ENCODE measurements around the gene GIMAP6. TPM values are rescaled to one million over a fixed set of nuclear protein-coding genes. Genes with fewer than 3 reads are reported as not detected.
"Not testable (repeated sequence)": the region's sequence is repeated elsewhere in the genome, so short reads cannot be mapped to it uniquely, and the experiment has no call there.

Gene GIMAP6
- total RNA-seq, 1 donor from 2014 or later, result 0.15 TPM

DNA sequence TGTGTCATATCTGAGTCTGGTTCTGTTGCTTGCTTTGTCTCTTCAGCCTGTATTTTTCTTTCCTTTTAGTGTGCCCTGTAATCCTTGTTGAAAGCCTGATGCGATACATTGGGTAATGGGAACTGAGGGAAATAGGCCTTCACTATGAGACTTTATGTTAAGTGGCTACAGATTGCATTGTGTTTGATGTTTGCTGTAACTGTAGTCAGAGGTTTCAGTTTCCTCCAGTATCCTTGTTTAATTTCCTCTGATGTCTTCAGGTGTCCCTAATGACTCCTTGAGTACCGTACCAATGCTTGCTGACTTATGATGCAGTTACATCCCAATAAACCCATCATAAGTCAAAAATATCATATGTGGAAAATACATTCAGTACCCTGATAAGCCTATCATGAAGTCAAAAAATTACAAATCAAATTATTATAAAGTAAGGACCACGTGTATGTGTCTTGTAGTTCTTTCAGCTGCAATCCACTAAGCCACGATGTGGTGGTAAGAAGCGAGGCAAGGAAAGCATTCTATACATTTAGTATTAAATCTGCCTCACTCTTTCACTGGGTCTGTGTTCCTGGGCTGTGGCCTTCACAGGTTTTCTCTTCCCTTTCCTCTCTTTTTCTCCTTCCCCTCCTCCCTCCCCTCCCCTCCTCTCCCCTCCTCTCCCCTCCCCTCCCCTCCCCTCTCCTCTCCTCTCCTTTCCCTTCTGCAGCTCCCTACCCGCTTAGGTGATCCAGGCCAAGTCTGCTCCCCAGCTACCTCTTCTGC is 13.3 kb upstream of the GIMAP6 start:
- no peak for DNase-seq (ENCODE audit: low read depth)

DNA sequence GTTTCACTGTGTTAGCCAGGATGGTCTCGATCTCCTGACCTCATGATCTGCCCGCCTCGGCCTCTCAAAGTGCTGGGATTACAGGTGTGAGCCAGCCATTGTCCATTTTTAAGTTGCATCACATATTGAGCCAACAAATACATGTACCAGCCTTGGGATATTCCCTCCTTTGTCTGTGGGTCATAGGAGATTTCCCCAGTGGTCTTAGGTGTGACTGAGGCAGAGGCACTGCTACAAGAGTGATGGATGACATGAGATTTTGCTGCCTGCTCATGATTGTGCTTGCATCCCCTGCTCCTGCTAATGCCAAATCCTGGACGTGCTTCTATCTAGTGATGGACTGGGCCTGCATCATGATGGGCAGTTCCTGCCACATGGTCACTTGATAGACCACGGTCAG is 10.7 kb upstream of the GIMAP6 start:
- no peak for DNase-seq (ENCODE audit: low read depth)

DNA sequence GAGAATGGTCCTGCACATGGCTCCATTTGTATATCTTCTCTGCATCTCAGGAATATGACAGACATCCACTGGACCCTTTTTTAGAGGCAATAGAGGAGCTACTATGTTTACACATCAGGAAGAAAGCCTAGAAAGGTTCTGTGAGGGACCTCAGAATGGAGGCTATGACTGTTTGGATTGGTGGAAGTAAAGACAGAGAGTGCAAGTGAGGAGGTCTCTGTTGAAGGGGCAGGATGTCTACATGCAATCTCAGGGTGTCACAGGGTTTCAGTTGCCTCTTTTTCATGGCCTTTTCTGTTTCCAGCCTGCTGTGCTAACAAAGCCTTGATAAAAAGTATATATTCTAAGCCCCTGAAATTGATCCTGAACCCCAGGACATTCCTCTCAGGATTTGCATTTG is 9.7 kb upstream of the GIMAP6 start:
- no peak for DNase-seq (ENCODE audit: low read depth)

DNA sequence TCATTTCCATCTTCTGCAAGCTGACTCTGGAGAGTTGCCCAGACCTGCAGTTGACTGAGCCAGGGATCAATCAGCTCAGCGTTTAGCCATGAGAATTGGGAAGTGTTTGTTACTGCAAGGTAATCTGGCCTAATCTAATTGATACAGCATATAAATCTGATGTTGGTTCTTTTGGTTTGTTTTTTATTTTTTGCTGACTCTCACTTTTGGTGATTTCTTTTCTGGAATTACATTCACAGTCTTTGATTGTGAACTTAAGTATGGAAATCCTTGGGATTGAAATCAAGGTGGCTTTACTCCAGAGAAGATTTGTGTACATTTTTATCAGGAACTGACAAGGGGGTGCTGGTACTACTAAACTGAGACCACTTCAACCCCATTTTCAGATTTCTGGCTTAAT is 1.7 kb upstream of the GIMAP6 start:
- DNase-seq (ENCODE audit: low read depth), result no peak

DNA sequence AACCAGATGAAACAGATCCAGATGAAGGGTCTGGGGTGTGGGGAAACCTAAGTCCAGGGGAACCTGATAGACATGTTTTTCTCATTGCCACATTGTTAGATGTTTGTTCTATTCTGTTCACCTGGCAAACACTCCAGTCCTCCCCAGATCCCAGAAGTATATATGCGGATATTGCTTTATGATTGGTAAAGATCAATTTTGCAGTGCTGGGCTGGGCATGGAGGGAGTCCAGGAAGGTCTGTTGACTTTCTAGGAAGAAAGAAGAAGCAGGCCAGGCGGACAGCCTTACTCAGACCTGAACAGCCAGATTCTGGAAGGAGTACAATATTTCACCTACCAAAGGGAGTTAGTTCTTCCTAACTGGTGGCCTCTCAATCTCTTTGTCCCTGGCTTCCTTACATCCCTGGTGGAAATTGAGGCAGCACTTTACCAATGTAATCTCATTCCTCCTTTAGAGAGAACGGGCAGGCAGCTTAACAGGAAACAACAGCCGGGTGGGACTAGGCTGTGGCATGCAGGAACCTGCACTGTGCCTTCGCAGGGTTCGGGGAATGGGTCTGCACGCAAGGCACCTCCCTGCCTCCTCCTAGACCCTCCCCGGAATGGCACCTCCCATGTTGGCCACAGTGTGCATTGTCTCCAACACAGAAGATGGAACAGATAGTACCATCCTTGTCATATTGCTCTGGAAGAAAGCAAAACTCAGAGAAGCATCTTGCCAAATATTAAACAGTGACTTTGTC is 930 bp downstream of the GIMAP6 start:
- no peak for DNase-seq (ENCODE audit: low read depth)

DNA sequence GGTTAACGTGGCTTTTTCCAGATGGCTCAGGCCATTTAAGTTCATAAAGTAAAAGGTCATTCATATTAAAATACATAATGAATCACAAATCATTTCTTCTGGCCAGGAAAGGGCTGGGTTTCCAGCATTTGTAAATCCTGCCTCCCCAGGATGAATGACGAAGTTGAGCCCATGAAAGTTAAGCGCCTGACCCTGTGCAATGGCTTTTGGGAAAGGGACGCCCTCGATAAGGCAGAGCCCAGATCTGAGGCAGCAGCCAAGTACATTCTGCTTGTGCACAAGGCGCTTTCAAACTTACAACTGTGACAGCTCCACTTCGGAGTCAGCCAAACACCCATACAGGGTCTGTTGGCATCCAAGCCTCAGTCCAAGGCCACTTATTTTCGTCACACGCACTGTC is 2.8 kb downstream of the GIMAP6 start:
- no peak for DNase-seq (ENCODE audit: low read depth)

DNA sequence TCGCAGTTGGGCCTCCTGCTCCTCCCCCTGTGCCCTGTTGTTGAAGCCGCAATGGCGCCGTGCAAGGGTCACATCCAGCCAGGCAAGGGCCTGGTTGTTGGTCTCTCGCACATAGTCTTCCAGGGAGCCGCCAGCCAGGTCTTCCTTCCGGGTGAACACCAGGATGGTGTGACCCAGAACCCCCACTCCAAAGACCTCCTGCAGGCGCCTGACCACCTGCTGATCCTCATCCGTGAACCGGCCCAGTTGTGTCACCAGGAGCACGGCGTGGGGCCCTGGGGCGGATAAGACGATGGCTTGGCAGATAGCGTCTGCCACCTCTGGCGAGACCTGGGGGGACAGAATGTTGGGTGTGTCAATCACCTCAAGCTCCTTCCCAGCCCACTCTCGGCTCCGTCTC is 4.2 kb downstream of the GIMAP6 start:
- DNase-seq (ENCODE audit: low read depth), result no peak

DNA sequence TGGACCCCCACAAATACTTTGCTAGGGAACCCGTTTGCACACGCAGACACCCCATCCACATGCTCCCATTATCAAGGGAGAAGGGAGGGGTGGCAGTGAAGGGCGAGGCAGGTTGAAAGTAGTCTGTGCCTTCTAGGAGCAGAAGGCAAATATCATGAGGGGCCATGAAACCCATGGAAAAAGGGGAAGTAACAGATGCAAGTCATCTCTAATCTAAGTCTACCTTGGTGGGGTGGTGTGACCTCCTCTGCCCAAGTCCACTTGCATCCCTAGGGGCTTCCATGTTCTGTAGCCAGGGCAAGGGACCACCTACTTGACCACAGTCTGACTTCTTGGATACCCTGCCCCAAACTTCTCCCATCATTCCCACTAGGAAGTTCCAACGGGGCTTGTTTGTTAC is 5.5 kb downstream of the GIMAP6 start:
- no peak for DNase-seq (ENCODE audit: low read depth)

DNA sequence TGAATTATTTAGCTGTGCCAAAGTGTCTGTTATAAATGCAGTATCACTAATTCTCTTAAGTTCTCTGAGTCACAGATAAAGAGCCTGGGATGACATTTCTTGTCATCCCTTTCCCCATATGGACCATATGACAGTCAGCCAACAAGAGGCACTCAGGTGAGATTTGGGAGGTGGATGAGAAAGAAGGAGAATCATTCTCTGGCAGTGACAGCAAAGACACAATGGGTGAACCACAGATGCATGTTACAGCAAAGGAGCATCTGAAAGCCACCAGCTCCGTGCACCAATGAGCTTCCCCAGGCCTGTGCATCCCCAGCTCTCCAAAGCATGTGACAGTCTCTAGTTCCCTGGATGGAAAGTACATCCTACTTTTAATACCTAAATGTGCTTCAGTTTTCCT is 10.8 kb downstream of the GIMAP6 start:
- DNase-seq (ENCODE audit: low read depth), result no peak

DNA sequence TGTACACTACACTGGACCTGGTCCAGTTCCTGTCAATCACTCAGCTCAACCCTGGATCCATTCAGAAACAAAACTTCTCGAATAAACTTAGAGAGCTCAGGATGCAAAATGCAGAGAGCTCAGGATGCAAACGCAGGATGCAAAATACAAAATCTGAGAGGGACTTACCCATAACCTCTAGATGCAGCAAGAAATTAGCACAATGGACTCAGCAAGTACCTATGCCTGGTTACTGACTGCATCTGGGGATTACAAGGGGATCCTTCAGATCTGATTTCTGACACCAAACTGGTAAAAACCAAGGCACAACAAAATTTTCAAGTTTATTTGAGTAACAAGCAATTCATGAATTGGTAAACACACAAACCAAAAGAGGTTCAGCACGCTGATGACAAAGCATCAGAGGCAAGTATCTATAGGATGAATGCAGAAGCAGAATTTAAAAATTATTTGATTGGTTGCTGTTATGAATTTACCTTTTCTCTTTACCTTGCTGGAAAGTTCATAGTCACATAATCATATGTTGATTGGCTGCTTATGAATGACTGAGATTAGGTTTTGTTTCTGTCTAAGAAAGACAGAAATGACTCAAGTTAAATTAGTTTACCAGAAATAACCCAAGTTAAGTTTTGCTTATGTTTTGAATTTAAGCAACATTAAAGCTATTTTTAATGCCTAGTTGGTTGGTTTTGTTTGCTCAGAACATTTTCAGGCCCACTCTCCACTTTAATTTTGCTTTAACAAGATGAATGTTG is 11.4 kb downstream of the GIMAP6 start:
- no peak for DNase-seq (ENCODE audit: low read depth)

DNA sequence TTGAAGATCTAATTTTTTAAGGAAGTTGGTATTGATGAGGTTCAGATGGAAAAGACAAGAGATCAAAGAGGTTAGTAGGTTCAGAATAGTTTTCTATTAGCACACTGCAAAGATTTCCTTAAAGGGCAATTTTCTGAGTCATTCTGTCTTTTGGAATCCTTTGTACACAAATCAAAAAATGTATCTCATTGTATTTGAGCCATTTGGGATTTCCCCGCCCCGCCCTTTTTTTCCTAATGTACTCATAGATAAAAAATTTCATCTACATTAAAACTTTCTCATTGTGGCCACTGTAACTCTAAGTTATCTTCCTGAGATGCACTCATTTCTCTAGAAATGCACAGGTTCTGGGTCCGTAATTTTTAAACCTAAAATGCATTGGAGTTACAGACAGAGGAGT is 12.1 kb downstream of the GIMAP6 start:
- DNase-seq (ENCODE audit: low read depth), result no peak

DNA sequence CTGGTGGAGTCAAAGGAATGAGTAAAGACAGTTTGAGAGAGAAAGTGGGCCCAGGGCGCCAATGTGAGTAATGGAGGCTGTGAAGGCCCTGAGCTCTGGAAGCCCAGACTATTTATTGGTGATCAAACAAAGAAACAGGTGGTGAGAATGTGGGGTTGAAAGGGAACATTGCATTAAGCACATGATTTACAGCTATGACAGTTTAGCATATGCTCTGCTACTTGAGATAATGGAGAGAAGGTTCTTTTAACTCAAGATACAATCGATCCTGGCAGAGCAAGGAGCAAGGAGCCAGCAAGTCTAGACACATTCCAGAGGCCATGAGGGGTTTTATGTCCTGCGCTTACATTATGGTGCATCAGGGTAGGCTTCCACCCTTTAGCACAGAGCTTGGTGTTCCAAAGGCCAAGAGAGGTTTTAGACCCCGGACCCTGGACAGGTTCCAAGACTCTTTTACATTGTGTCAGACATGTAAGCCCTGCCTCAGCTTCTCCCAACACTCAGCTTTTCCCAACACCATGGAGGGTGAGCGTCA is 16.9 kb downstream of the GIMAP6 start:
- DNase-seq (ENCODE audit: low read depth), result not testable (repeated sequence)

DNA sequence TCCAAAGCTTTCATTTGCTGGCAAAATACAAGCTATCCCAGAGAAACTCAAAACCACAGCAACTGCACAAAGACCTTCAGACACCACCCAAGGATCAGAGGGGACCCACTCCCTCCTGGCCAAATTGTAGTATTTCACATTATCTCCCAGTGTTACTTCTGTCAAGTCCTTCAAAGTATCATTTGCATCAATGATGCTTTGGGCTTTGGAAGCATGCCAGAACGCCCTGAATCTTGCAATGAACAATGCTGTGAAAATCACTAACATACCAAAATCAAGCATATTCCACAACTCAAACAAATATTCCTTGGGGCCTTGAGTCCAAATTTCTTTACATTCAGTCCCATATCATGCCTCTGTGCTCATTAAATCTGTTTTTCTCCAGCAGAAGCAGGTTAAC is 17.8 kb downstream of the GIMAP6 start:
- DNase-seq (ENCODE audit: low read depth), result not testable (repeated sequence)

DNA sequence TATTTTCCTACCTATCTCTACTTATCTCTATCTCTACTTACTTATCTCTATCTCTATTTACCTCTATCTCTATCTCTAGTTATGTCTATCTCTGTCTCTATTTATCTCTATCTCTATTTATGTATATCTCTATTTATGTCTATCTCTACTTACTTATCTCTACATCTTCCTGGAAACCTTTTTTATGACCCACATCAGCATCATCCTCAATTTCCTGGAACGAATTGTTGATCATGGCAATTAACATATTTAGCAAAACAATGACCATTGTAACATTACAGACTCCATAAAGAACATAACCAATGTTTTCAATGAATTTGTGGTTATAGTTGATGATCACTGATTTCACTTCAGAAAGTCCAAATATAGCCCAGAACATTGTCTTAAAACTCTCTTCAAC is 18.3 kb downstream of the GIMAP6 start:
- DNase-seq (ENCODE audit: low read depth), result no peak

DNA sequence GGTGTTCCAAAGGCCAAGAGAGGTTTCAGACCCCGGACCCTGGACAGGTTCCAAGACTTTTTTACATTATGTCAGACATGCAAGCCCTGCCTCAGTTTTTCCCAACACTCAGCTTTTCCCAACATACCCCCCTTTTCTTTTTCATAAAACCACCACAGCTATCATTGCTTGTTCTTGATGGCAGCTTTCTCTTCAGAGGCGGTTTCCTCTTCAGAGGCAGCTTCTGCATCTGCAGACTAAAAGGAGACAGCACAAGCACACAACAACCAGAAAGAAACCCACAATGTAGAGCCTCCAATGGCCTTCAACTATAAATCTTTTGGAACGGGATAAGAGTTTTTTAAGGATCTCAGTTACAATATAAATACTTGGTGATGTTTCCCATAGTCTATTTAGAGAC is 19.3 kb downstream of the GIMAP6 start:
- DNase-seq (ENCODE audit: low read depth), result no peak

DNA sequence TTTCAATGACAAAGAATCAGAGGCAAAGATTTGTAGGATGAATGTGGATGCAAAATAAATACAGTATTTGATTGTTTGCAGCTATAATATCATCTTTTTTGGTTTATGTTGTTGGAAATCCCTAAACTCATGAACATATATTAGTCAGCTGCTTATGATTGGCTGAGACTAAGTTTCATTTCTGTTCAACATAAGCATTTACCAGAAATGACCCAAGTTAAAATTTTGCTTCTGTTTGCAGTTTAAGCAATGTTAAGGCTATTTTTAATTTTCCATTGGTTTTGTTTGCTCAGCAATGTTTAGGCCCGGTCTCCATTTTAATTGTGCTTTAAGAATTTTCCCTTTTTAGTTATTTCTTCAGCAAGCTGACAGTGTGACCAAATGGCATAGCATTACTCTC is 22.0 kb downstream of the GIMAP6 start:
- DNase-seq (ENCODE audit: low read depth), result no peak

DNA sequence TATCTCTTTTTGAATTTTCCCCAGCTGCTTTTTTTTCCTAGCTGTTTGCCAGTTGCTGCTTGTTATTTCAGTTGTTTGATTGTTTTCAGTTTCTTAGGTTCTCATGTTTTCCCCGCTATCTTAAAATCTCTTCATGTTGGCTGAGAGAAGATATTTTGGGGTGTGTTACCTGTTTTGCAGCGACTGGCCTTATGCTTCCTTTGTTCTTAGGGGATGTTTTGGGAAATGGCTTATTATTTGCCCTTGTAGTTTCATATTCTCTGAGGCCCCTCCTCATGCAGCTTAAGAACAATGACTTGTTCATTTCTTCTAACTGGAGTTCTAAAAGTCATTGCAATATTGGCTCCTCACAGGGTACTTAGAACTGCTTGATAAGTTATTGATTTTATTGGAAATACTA is 28.6 kb downstream of the GIMAP6 start:
- DNase-seq (ENCODE audit: low read depth), result not testable (repeated sequence)

DNA sequence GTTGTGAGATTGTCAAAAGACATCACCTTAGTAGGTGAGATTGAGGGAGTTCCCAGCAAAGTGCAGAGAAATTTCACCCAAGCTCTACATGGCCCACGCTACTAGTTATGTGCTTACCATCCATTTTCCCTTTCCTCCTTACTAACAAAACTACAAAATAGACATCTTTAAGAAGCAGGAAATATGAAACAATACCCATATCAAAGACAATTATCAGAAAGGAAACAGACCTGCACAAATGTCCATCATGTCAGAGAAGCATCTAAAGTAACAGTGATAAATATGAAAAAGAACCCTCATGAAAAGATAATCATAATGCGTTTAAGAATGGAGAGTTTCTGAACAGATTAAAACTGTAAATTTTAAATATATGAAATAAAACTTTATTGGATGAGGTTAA is 36.8 kb downstream of the GIMAP6 start:
- DNase-seq (ENCODE audit: low read depth), result no peak

DNA sequence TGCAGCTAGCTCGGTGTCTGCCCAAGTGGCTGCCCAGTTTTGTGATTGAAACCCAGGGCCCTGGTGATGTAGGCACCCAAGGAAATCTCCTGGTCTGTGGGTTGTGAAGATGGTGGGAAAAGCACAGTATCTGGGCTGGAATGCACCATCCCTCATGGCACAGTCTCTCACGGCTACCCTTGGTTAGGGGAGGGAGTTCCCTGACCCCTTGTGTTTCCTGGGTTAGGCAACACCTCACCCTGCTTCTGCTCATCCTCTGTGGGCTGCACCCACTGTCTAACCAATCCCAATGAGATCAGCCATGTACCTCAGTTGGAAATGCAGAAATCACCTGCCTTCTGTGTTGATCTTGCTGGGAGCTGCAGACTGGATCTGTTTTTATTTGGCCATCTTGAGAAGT is 37.4 kb downstream of the GIMAP6 start:
- no peak for DNase-seq (ENCODE audit: low read depth)

DNA sequence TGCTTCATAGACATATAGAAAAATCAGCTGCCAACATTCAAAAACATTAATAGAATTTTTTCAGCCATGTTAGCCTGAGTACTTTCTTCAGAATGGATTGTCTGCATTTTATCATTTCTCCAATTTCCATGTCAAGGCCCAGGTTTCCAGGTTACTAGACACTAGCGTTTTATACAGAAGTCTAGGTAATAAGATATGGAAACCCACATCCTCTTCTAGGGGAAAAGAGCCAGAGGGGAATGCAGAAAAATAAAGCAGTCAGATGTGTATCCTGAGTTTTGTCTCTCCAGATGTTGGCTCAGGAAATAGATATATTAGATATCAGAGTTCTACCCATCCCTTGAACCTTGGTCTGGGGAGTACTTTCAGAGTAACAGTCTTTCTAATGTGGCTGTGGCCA is 44.6 kb downstream of the GIMAP6 start:
- no peak for DNase-seq (ENCODE audit: low read depth)

DNA sequence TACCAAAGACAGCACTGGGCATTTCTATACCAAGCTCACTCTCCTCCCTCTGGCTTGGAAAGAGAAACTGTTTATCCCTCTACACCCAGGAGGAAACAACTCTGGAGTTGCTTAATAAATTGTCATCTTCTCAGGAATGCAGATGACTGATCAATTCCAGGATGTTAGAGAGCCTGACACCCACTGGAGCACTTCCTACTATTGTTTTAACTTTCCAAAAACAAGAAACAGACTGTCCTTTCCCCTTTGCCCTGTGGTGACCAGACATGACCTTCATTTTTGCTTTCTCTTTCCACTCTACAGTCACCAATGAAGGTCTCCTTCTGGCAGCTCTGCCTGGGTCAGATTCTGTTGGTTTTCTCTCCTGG is 45.4 kb downstream of the GIMAP6 start:
- no peak for DNase-seq (ENCODE audit: low read depth)

DNA sequence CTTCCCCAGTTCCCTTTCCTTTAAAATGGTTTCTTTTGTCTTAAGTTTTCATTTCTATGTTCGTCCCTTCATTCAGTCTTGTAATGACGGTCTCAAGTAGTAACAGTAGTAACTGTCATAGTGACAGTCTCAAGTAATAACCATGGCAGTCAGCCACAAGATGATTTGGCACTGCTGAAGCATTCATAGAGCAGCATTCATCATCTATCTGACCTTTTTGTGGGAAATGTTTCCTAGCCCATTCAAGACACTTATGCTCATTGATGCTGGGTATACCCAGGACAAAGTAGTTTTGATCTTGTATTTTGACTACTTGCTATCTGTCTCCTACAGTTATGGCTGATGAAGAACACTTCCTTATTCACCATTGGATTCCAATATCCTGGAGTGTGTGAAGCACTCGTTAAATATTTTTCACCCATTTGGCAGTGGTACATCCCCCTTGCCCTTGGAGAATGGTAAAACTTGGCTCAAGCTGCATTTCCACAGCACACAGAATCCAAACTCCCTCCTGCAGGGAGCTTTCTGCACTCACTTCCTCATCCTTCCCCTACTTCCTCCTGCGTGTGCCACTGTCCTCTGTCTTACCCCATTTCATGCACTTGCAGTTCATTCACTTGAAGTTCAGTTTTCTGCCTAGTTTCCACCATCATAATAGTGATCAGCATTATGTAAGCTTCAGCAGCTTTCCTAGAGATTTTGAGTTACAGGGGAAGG is 46.0 kb downstream of the GIMAP6 start:
- DNase-seq (ENCODE audit: low read depth), result no peak
